ENCODE results near the gene CEP170. TPM values are rescaled to one million over a fixed set of nuclear protein-coding genes. Genes with fewer than 3 reads are reported as not detected.
A peak's percentile ranks its signal among the peaks of the same experiment; 100 is the strongest.

CEP170 gene
- total RNA-seq, 1 experiment from 2014 or later = 65.2 TPM

DNA sequence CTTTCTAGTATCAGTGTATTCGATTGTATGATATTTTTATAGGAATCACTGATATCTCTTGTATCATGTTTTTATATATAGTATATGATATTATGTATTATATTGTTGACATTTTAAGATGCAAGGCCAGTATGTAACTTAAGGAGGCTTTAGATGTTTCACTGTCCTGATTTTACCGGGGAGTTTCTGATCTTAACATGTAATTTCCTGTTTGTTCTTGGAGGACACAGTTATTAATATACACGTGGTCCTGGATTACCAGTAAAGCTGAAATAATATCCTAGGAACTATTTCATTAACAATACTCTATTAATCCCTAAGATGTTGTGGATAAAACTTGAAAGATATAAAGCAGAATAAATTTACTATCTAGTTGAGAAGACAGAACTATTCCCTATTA is 20.2 kb upstream of the CEP170 start:
- Histone ChIP-seq H3K36me3 (peaks cover 21% of the 10 kb centered on the region), H3K4me1 (replicated peaks) (peaks cover 9% of the 10 kb centered on the region), H3K4me3 (no peak overlapping the region), H3K27me3 (replicated peaks) (no peaks in the 10 kb centered on the region; the same call in 1 of the 2 replicates), H3K27ac (no peak overlapping the region), H3K9me3 (replicated peaks) (no peaks in the 10 kb centered on the region)
- no peak for DNase-seq (ENCODE audit: low read depth in 1 of 2, low spot score in 2 of 2)

DNA sequence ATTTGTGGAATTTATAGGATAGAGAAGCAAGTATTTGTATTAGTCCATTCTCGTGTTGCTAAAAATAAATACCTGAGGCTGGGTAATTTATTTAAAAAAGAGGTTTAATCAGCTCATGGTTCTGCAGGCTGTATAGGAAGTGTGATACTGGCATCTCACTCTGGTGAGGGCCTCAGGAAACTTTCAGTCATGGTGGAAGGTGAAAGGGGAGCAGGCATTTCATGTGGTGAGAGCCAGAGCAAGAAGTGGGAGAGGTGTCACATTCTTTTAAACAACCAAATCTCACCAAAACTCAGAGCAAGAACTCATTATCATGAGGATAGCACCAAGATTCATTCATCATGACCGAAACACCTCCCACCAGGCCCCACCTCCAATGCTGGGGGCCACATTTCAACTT is 18.9 kb upstream of the CEP170 start:
- Histone ChIP-seq H3K27ac (no peak overlapping the region), H3K4me3 (no peak overlapping the region), H3K27me3 (replicated peaks) (no peaks in the 10 kb centered on the region; the same call in 1 of the 2 replicates), H3K9me3 (replicated peaks) (no peaks in the 10 kb centered on the region), H3K4me1 (replicated peaks) (peaks cover 22% of the 10 kb centered on the region), H3K36me3 (peaks cover 17% of the 10 kb centered on the region)
- DNase-seq (ENCODE audit: low read depth in 1 of 2, low spot score in 2 of 2) = no peak

DNA sequence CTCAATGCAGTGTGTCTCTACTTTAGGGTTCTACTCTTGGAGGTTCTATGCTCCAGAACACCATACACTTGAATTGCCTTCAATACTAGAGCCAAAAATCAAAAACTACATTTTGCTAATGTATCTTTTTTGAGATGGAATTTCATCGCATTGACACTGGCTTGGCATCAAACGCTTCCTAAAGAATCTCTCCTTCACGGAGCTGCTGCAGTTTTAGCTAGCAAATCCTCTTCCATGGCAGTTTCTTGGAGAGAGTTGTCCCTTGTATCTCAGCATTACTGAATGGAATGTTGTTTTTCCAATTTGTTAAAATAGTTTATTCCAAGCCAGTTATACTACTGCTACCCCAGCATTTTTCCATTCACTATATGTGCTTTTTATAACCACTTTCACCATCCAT is 18.4 kb upstream of the CEP170 start:
- Histone ChIP-seq H3K9me3 (replicated peaks) (no peaks in the 10 kb centered on the region), H3K36me3 (peaks cover 17% of the 10 kb centered on the region), H3K27me3 (replicated peaks) (no peaks in the 10 kb centered on the region; the same call in 1 of the 2 replicates), H3K27ac (no peak overlapping the region), H3K4me3 (no peak overlapping the region), H3K4me1 (replicated peaks) (peaks cover 27% of the 10 kb centered on the region)
- DNase-seq (ENCODE audit: low read depth in 1 of 2, low spot score in 2 of 2) = no peak

DNA sequence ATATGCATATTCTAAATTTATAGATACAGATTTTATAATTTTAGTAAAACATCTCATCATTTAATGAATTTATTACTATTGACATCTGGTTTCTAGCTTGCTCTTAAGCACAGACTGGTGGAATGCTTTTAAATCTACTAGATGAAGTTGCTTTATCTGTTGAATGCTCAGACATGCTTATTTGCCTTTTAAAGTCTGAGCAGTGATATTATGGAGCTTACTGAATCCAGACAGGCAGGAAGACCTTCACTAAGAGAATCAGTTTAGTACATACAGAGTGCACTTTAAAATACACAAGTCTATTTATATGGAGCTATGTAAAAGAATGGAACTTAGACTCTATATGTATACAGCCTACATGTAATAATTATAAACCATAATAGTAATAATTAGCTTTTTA is 17.3 kb upstream of the CEP170 start:
- Histone ChIP-seq H3K36me3 (peaks cover 11% of the 10 kb centered on the region), H3K4me1 (replicated peaks) (peaks cover 38% of the 10 kb centered on the region), H3K27me3 (replicated peaks) (no peaks in the 10 kb centered on the region; the same call in 1 of the 2 replicates), H3K4me3 (no peak overlapping the region), H3K9me3 (replicated peaks) (no peaks in the 10 kb centered on the region), H3K27ac (no peak overlapping the region)
- no peak for DNase-seq (ENCODE audit: low read depth in 1 of 2, low spot score in 2 of 2)

DNA sequence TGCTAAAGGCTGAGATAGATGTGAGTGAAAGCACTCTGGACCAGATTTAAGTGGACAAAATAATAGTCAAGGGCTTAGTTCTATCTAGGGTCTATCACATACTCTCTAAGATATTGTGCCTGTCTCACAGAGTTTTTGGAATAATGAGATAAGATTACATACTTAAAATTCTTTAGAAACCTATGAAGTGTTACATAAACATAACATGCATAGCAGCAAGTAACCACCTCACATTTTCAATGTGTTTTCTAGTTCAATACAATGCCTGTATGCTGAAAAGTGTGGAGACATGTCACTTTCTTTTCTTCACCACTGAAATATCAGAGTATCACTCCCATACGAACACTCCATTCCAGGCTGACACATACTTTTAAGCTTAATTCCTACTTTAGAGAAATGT is 16.9 kb upstream of the CEP170 start:
- no peak overlapping the region for H3K27ac ChIP-seq
- DNase-seq (ENCODE audit: low read depth in 1 of 2, low spot score in 2 of 2) = peak in 1 of 2 experiments; percentile 23

DNA sequence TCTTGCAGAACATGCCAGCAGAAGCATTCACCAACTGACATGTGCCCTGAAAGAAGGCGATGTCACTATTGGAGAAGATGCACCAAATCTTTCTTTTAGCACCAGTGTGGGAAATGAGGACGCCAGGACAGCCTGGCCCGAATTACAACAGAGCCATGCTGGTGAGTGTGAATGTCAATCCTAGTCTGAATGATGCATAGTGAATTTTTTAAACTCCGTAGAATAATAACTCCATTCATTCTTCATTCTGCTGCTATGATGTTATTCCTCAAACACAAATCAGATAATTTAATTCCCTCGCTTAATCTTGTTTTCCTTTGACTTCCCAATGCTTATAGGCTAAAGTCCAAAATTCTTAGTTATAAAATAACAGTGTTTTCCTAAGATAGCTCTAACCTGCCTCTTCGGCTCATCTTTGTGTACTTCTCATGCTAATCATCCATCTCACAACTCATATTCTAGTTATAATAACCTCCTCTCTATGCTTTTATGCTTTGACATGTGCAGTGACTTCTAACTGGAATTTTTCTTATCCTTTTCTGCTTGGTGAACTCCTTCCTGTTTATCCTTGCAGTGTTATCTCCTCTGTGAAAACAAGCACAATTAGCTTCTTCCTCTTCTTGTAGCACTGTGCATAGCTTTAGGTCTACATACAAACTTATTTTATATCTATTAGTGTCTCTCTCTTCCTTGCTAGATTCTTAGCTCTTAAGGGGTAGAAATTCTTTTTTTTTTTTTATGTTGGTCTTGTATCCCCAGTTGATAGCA is 15.2 kb upstream of the CEP170 start:
- H3K4me1 ChIP-seq (replicated peaks) = peaks cover 42% of the 10 kb centered on the region
- DNase-seq (ENCODE audit: low read depth in 1 of 2, low spot score in 2 of 2) = no peak
- no peak overlapping the region for H3K27ac ChIP-seq
- no peak overlapping the region for H3K4me3 ChIP-seq
- no peaks in the 10 kb centered on the region for H3K27me3 ChIP-seq (replicated peaks)
- H3K9me3 ChIP-seq (replicated peaks) = no peaks in the 10 kb centered on the region
- peaks cover 8% of the 10 kb centered on the region for H3K36me3 ChIP-seq

More for the DNA sequence above, 16.9 kb upstream of the CEP170 start:
- no peak overlapping the region for H3K4me3 ChIP-seq
- no peaks in the 10 kb centered on the region for H3K27me3 ChIP-seq (replicated peaks)
- H3K9me3 ChIP-seq (replicated peaks) = no peaks in the 10 kb centered on the region
- H3K36me3 ChIP-seq = peaks cover 8% of the 10 kb centered on the region
- H3K4me1 ChIP-seq (replicated peaks) = peaks cover 38% of the 10 kb centered on the region

DNA sequence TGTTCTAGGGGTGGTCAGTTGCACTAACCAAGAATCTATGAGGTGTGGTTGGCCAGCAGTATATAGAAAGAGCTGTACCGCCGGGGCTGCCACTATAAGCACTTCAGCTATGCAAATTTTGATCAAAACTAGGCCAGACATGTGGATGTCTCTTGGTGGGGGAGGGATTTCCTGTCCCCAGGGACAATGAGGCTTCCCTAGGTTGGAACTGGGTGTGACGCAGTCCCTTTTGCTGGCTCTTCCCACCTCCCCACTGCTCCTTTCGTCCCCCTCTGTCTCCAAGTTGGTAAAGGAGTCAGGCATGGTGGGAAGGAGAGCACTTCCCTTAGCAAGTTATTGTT is 14.3 kb upstream of the CEP170 start:
- Histone ChIP-seq H3K27me3 (replicated peaks) (no peaks in the 10 kb centered on the region), H3K27ac (no peak overlapping the region; the same call in 1 of the 2 replicates), H3K36me3 (0 out of 2 replicates have a peak, but pooled peaks cover 4% of the 10 kb centered on the region), H3K4me3 (no peak overlapping the region), H3K9me3 (replicated peaks) (no peaks in the 10 kb centered on the region), H3K4me1 (replicated peaks) (peaks cover 49% of the 10 kb centered on the region)
- DNase-seq (ENCODE audit: low read depth in 1 of 2, low spot score in 2 of 2) = no peak

DNA sequence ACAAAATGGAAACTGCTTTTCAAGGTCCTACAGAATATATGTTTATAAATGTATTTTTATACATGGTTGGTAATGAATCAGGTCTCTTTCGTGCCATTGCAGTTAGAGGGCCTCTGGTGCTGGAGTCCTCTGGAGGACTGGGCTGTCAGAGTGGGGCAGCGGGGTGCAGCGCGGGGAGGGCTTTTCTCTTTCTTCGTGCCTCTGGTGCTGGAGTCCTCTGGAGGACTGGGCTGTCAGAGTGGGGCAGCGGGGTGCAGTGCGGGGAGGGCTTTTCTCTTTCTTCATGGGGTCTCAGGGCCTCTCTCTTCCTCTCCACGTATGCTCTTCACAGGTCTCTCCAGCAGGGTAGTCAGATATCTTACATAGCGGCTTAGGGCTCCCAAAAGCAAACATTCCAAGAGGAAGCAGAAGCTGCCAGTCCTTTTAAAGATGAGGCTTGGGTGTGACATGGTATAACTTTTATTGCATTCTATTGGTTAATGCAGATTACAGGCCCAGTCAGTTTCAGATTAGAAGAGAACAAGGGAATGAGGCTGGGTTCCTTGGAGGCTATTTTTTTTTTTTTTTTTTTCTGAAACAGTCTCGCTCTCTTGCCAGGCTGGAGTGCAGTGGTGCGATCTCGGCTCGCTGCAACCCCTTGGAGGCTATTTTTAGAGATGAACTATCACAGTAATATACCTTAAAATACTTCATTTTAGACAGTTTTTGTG is 13.8 kb upstream of the CEP170 start:
- Histone ChIP-seq H3K4me1 (replicated peaks) (peaks cover 49% of the 10 kb centered on the region), H3K4me3 (no peak overlapping the region), H3K9me3 (replicated peaks) (no peaks in the 10 kb centered on the region), H3K27ac (peak overlapping the region; percentile 61), H3K27me3 (replicated peaks) (no peaks in the 10 kb centered on the region), H3K36me3 (0 out of 2 replicates have a peak, but pooled peaks cover 4% of the 10 kb centered on the region)
- no peak for DNase-seq (ENCODE audit: low read depth in 1 of 2, low spot score in 2 of 2)

DNA sequence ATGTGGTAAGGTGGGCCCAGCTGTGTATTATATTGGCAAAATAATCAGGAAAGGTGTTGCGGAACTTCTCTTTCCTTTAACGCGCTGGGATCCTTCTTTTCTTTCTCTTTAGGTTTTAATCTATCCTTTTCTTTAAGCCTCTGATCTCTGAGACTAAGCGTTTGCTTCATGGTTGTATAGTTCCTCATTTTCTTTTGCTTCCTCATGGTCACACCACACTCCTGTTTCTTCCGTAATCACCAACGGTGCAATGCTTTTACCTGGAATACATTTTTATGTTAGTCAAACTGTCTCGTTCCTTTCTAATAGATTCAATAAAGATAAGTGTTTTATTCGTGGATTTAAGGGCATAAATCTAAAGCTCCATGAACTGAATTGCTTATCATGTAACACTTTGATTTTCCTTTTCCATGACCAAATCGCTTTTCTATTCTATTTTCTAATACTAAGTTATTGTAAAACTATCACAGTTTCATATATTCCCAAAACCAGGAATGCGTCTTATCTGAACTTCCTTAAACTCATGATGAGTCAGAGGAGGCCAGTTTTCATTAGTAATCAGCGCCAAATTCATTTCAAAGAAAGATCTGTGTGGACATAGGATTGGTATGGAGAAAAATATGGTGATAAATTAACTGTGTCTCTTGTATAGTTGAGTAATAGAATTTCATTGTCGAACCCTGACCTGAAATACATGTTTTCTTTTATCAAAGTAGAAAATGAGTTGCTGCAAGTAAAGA is 13.0 kb upstream of the CEP170 start:
- H3K27me3 ChIP-seq (replicated peaks) = no peaks in the 10 kb centered on the region
- H3K4me1 ChIP-seq (replicated peaks) = peaks cover 49% of the 10 kb centered on the region
- no peaks in the 10 kb centered on the region for H3K36me3 ChIP-seq
- H3K27ac ChIP-seq = peak overlapping the region; percentile 61
- DNase-seq (ENCODE audit: low read depth in 1 of 2, low spot score in 2 of 2) = peak in 1 of 2 experiments; percentile 60
- H3K4me3 ChIP-seq = no peak overlapping the region
- no peaks in the 10 kb centered on the region for H3K9me3 ChIP-seq (replicated peaks)

DNA sequence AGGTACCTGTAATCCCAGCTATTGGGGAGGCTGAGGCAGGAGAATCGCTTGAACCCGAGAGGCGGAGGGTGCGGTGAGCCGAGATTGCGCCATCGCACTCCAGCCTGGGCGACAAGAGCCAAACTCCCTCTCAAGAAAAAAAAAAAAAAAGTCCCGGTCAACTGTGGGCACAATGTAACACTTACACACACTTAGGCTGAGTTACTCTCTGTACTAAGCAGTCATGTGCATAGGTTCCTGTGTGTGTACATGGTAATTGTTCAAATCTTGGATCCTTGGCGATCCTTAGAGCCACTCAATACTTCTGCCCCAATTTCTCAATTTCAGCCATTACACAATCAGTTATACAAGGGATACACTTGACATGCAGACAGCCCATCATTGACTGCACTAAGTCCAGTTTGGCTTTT is 12.4 kb upstream of the CEP170 start:
- Histone ChIP-seq H3K27ac (peak overlapping the region; percentile 61; the same call in 1 of the 2 replicates), H3K4me1 (replicated peaks) (peaks cover 49% of the 10 kb centered on the region), H3K4me3 (no peak overlapping the region), H3K9me3 (replicated peaks) (no peaks in the 10 kb centered on the region), H3K27me3 (replicated peaks) (no peaks in the 10 kb centered on the region), H3K36me3 (no peaks in the 10 kb centered on the region)
- no peak for DNase-seq (ENCODE audit: low read depth in 1 of 2, low spot score in 2 of 2)

DNA sequence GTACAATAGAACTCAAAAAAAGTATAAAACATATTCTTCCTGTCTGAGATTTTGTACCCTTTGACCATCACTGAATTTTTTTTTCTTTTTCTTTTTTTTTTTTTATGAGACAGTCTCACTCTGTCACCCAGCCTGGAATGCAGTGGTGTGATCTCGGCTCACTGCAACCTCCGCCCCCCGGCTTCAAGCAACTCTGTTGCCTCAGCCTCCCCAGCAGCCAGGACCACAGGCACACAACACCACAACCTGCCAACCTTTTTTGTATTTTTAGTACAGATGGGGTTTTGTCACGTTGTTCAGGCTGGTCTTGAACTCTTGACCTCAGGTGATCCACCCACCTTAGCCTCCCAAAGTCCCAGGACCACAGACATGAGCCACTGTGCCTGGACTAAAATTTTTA is 11.2 kb upstream of the CEP170 start:
- 0 out of 2 replicates have a peak, but pooled peaks cover 2% of the 10 kb centered on the region for H3K36me3 ChIP-seq
- H3K4me1 ChIP-seq (replicated peaks) = peaks cover 46% of the 10 kb centered on the region
- H3K4me3 ChIP-seq = no peak overlapping the region
- no peaks in the 10 kb centered on the region for H3K27me3 ChIP-seq (replicated peaks)
- DNase-seq (ENCODE audit: low read depth in 1 of 2, low spot score in 2 of 2) = no peak
- H3K9me3 ChIP-seq (replicated peaks) = no peaks in the 10 kb centered on the region
- no peak overlapping the region for H3K27ac ChIP-seq

DNA sequence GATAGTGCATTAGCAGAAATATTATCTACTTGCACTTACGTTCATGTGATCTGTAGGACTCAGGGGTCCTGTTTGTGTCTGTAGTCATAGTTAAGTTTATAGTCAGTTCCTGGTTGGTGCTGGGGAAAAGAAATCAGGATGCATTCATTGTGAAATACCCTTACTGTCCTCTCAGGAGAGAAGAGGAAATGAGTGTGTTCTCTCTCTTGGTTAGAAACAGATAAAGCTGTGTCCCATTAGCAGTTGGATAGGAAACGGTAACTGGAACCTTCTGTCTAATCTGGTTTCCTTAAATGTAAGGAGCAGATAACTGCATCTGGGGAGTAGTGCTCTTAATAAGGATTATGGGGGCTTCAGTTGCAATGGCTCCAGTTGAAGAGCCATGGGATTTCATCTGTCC is 9.6 kb upstream of the CEP170 start:
- 0 out of 2 replicates have a peak, but pooled peaks cover 4% of the 10 kb centered on the region for H3K36me3 ChIP-seq
- DNase-seq (ENCODE audit: low read depth in 1 of 2, low spot score in 2 of 2) = no peak
- H3K4me1 ChIP-seq (replicated peaks) = peaks cover 35% of the 10 kb centered on the region
- H3K4me3 ChIP-seq = no peak overlapping the region
- H3K27me3 ChIP-seq (replicated peaks) = no peaks in the 10 kb centered on the region
- no peaks in the 10 kb centered on the region for H3K9me3 ChIP-seq (replicated peaks)
- H3K27ac ChIP-seq = no peak overlapping the region

DNA sequence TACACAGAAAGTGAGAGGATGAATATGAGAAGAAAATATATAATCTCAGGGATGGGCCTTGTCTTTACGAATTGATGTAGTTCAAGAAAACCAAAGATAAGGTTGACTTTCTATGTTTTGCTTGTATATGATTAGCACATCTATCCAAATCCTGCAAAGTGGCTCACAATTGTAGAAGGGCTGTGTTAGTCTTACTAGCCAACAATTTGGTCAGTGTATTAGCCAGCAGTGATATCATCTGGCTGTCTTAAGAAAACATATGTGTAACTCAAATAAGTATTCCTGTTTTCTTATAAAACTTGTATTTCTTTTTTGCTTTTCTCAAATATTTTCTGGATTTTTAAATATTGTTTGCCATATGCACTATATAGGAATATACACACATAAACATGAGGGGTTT is 6.3 kb upstream of the CEP170 start:
- Histone ChIP-seq H3K9me3 (replicated peaks) (no peaks in the 10 kb centered on the region), H3K4me1 (replicated peaks) (peaks cover 15% of the 10 kb centered on the region), H3K4me3 (no peak overlapping the region), H3K27ac (no peak overlapping the region), H3K27me3 (replicated peaks) (no peaks in the 10 kb centered on the region), H3K36me3 (0 out of 2 replicates have a peak, but pooled peaks cover 4% of the 10 kb centered on the region)
- no peak for DNase-seq (ENCODE audit: low read depth in 1 of 2, low spot score in 2 of 2)
